ENCODE data around the gene AKT3. TPM values are rescaled to one million over a fixed set of nuclear protein-coding genes. Genes with fewer than 3 reads are reported as not detected.
A peak's percentile ranks its signal among the peaks of the same experiment; 100 is the strongest.
"Not testable (repeated sequence)": the region's sequence is repeated elsewhere in the genome, so short reads cannot be mapped to it uniquely, and the experiment has no call there.

AKT3 gene
- total and polyA plus RNA-seq, 3 experiments from 2014 or later, result 4.3 to 49.6 (median 47.3) TPM

- Histone ChIP-seq H3K27ac (ENCODE audit: low read depth, low read length) (no peak overlapping the region), H3K36me3 (ENCODE audit: insufficient read depth, low read length) (no peaks in the 10 kb centered on the region), H3K4me1 (ENCODE audit: insufficient read depth, low read length) (no peaks in the 10 kb centered on the region), H3K9me3 (ENCODE audit: low read length) (no peaks in the 10 kb centered on the region), H3K27me3 (ENCODE audit: insufficient read depth, low read length, poor library complexity, severe bottlenecking) (no peaks in the 10 kb centered on the region), H3K4me3 (ENCODE audit: low read length) (no peak overlapping the region)
- CTCF ChIA-PET, result no interaction called here
- Mint-ChIP-seq H3K4me3 (no peak overlapping the region), H3K27me3 (peaks cover 2 to 27% of the 10 kb centered on the region in 2 donors), H3K4me1 (no peaks in the 10 kb centered on the region), H3K36me3 (peaks cover 0 to 9% (median 0%) of the 10 kb centered on the region in 3 donors), H3K27ac (no peak overlapping the region), H3K9me3 (peaks cover 0 to 4% (median 0%) of the 10 kb centered on the region in 5 donors)
- DNase-seq, result no peak
- POLR2A ChIA-PET, result no interaction called here
Observed at GRCh38 chr1:243882276-243882675, 32.2 kb upstream of the AKT3 start.

DNA sequence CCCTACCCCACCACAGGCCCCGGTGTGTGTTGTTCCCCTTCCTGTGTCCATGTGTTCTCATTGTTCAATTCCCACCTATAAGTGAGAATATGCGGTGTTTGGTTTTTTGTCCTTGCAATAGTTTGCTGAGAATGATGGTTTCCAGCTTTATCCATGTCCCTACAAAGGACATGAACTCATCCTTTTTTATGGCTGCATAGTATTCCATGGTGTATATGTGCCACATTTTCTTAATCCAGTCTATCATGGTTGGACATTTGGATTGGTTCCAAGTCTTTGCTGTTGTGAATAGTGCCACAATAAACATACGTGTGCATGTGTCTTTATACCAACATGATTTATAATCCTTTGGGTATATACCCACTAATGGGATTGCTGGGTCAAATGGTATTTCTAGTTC is 27.0 kb upstream of the AKT3 start:
- H3K27me3 ChIP-seq (ENCODE audit: insufficient read depth, low read length, poor library complexity, severe bottlenecking); H3K4me3 Mint-ChIP-seq; CTCF ChIA-PET; H3K27ac ChIP-seq (ENCODE audit: low read depth, low read length); H3K4me3 ChIP-seq (ENCODE audit: low read length); H3K27ac Mint-ChIP-seq; DNase-seq; H3K4me1 Mint-ChIP-seq; H3K9me3 ChIP-seq (ENCODE audit: low read length); POLR2A ChIA-PET; H3K4me1 ChIP-seq (ENCODE audit: insufficient read depth, low read length); H3K36me3 ChIP-seq (ENCODE audit: insufficient read depth, low read length); H3K27me3 Mint-ChIP-seq: not testable (repeated sequence)
- Mint-ChIP-seq H3K36me3 (peaks cover 0 to 18% (median 0%) of the 10 kb centered on the region in 3 donors), H3K9me3 (peaks cover 13 to 20% (median 20%) of the 10 kb centered on the region in 5 donors)

DNA sequence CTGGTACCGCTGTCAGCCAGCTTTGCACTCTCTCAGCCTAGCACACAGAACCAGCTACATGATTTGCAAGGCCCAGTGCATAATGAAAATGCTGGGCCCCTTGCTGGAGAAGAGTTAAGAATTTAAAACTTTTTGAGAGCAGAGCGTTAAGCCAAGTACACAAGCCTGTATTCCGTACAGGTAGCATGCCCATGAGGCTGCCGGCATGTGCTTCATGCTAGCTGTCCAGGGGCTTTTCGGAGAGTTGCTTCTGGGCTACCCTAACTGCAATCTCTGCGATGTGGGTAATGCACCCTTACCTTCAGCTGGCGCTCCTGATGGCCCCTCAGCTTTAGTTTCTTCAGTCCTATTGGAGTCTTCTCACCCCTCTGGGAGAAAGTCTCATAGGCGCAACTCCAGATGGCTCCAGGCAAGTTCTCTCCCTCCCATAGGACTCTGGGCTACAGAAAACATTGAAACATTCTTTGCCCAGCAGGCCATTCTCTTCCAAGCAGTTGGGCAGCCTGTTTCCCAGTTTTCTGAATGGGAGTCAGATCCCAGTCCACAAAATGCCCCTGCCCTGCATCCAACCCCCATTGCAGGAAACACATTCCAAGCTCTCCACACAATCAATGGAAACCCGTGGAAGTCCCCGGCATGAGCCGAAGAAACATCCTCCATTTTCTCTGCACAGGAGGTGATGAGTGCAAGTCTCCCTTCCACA is 5.7 kb upstream of the AKT3 start:
- ChIA-PET POLR2A (no interaction called here), CTCF (no interaction called here)
- peaks cover 0 to 4% (median 3%) of the 10 kb centered on the region in 3 donors for H3K36me3 Mint-ChIP-seq
- H3K4me1 ChIP-seq (ENCODE audit: insufficient read depth, low read length), result peaks cover 8% of the 10 kb centered on the region
- no peaks in the 10 kb centered on the region for H3K9me3 Mint-ChIP-seq
- DNase-seq, result no peak
- H3K27me3 Mint-ChIP-seq, result peaks cover 20 to 28% of the 10 kb centered on the region in 2 donors
- no peaks in the 10 kb centered on the region for H3K36me3 ChIP-seq (ENCODE audit: insufficient read depth, low read length)
- no peaks in the 10 kb centered on the region for H3K9me3 ChIP-seq (ENCODE audit: low read length)
- no peak overlapping the region for H3K27ac ChIP-seq (ENCODE audit: low read depth, low read length)
- no peaks in the 10 kb centered on the region for H3K27me3 ChIP-seq (ENCODE audit: insufficient read depth, low read length, poor library complexity, severe bottlenecking)
- peak overlapping the region in 2 of 7 donors; percentile 9 to 49 for H3K4me3 Mint-ChIP-seq
- H3K4me1 Mint-ChIP-seq, result peaks cover 7 to 18% (median 9%) of the 10 kb centered on the region in 3 donors
- H3K4me3 ChIP-seq (ENCODE audit: low read length), result no peak overlapping the region
- peak overlapping the region in 1 of 8 donors; percentile 30 for H3K27ac Mint-ChIP-seq

- H3K27me3 Mint-ChIP-seq, result peaks cover 6% of the 10 kb centered on the region in 2 donors
- peaks cover 20 to 35% (median 30%) of the 10 kb centered on the region in 3 donors for H3K4me1 Mint-ChIP-seq
- Histone ChIP-seq H3K9me3 (ENCODE audit: low read length) (no peaks in the 10 kb centered on the region), H3K27ac (ENCODE audit: low read depth, low read length) (no peak overlapping the region), H3K36me3 (ENCODE audit: insufficient read depth, low read length) (no peaks in the 10 kb centered on the region), H3K4me3 (ENCODE audit: low read length) (peak overlapping the region; percentile 80), H3K27me3 (ENCODE audit: insufficient read depth, low read length, poor library complexity, severe bottlenecking) (no peaks in the 10 kb centered on the region), H3K4me1 (ENCODE audit: insufficient read depth, low read length) (peaks cover 16% of the 10 kb centered on the region)
- no peak for DNase-seq
- H3K4me3 Mint-ChIP-seq, result peak overlapping the region; percentile 91 to 98 (median 93)
- no peaks in the 10 kb centered on the region for H3K9me3 Mint-ChIP-seq
- ChIA-PET POLR2A (no interaction called here), CTCF (no interaction called here)
- H3K36me3 Mint-ChIP-seq, result peaks cover 0 to 9% (median 0%) of the 10 kb centered on the region in 3 donors
- H3K27ac Mint-ChIP-seq, result peak overlapping the region; percentile 32 to 99 (median 96)
Observed at GRCh38 chr1:243851765-243852164, 1.7 kb upstream of the AKT3 start.

- CTCF ChIA-PET, result no interaction called here
- peak overlapping the region; percentile 80 for H3K4me3 ChIP-seq (ENCODE audit: low read length)
- POLR2A ChIA-PET, result no interaction called here
Observed at GRCh38 chr1:243851257-243851756, 1.3 kb upstream of the AKT3 start.

GRCh38 chr1:243850452-243851256 is 611 bp upstream of the AKT3 start:
- H3K4me3 Mint-ChIP-seq, result peak overlapping the region; percentile 91 to 98 (median 93)
- H3K4me1 Mint-ChIP-seq, result peaks cover 29 to 46% (median 41%) of the 10 kb centered on the region in 3 donors
- Histone ChIP-seq H3K9me3 (ENCODE audit: low read length) (no peaks in the 10 kb centered on the region), H3K27ac (ENCODE audit: low read depth, low read length) (peak overlapping the region; percentile 80), H3K4me3 (ENCODE audit: low read length) (peak overlapping the region; percentile 80), H3K4me1 (ENCODE audit: insufficient read depth, low read length) (peaks cover 20% of the 10 kb centered on the region), H3K27me3 (ENCODE audit: insufficient read depth, low read length, poor library complexity, severe bottlenecking) (no peaks in the 10 kb centered on the region), H3K36me3 (ENCODE audit: insufficient read depth, low read length) (no peaks in the 10 kb centered on the region)
- peak overlapping the region; percentile 91 to 99 (median 98) for H3K27ac Mint-ChIP-seq
- H3K36me3 Mint-ChIP-seq, result peaks cover 0 to 9% (median 0%) of the 10 kb centered on the region in 3 donors
- CTCF ChIA-PET, result no interaction called here
- DNase-seq, result peak; percentile 76 to 88 (median 85)
- peaks cover 0 to 6% of the 10 kb centered on the region in 2 donors for H3K27me3 Mint-ChIP-seq
- POLR2A ChIA-PET, result interaction anchor here (1.0 to 2.7 kb wide), 3 partner anchors 12 to 198 kb away, joined by 4 to 18 read pairs (median 4); no protein-coding TSS in a partner anchor
- H3K9me3 Mint-ChIP-seq, result no peaks in the 10 kb centered on the region

More at GRCh38 chr1:243851257-243851756, 1.3 kb upstream of the AKT3 start:
- Histone ChIP-seq H3K36me3 (ENCODE audit: insufficient read depth, low read length) (no peaks in the 10 kb centered on the region), H3K27ac (ENCODE audit: low read depth, low read length) (peak overlapping the region; percentile 80), H3K9me3 (ENCODE audit: low read length) (no peaks in the 10 kb centered on the region), H3K4me1 (ENCODE audit: insufficient read depth, low read length) (peaks cover 20% of the 10 kb centered on the region), H3K27me3 (ENCODE audit: insufficient read depth, low read length, poor library complexity, severe bottlenecking) (no peaks in the 10 kb centered on the region)
- H3K27me3 Mint-ChIP-seq, result peaks cover 4 to 6% of the 10 kb centered on the region in 2 donors
- peak overlapping the region; percentile 91 to 99 (median 98) for H3K27ac Mint-ChIP-seq
- peaks cover 0 to 9% (median 0%) of the 10 kb centered on the region in 3 donors for H3K36me3 Mint-ChIP-seq
- H3K9me3 Mint-ChIP-seq, result no peaks in the 10 kb centered on the region
- peaks cover 25 to 40% (median 34%) of the 10 kb centered on the region in 3 donors for H3K4me1 Mint-ChIP-seq
- peak overlapping the region; percentile 91 to 98 (median 93) for H3K4me3 Mint-ChIP-seq
- no peak for DNase-seq

GRCh38 chr1:243849421-243850201 is 432 bp downstream of the AKT3 start:
- Histone ChIP-seq H3K4me3 (ENCODE audit: low read length) (peak overlapping the region; percentile 61), H3K36me3 (ENCODE audit: insufficient read depth, low read length) (no peaks in the 10 kb centered on the region), H3K27me3 (ENCODE audit: insufficient read depth, low read length, poor library complexity, severe bottlenecking) (no peaks in the 10 kb centered on the region), H3K27ac (ENCODE audit: low read depth, low read length) (peak overlapping the region; percentile 40), H3K4me1 (ENCODE audit: insufficient read depth, low read length) (peaks cover 20% of the 10 kb centered on the region), H3K9me3 (ENCODE audit: low read length) (no peaks in the 10 kb centered on the region)
- Mint-ChIP-seq H3K36me3 (peaks cover 0 to 9% (median 0%) of the 10 kb centered on the region in 3 donors), H3K27me3 (no peaks in the 10 kb centered on the region), H3K27ac (peak overlapping the region; percentile 98 to 100 (median 99)), H3K4me3 (peak overlapping the region; percentile 95 to 100 (median 96)), H3K4me1 (peaks cover 32 to 55% (median 50%) of the 10 kb centered on the region in 3 donors), H3K9me3 (no peaks in the 10 kb centered on the region)
- CTCF ChIA-PET, result no interaction called here
- POLR2A ChIA-PET, result interaction anchor here (1.0 to 2.7 kb wide), 3 partner anchors 11 to 199 kb away, joined by 4 to 18 read pairs (median 4); no protein-coding TSS in a partner anchor
- DNase-seq, result peak; percentile 67 to 82 (median 74)

Measured in CD8-positive, alpha-beta memory T cell (primary cell).